Right cardiac atrium (tissue), 5 donors: ENCODE data around the gene CTPS1. TPM values are rescaled to one million over a fixed set of nuclear protein-coding genes. Genes with fewer than 3 reads are reported as not detected.

Experiments
- ATAC-seq, 2 donors: fragments of 200-7000 bp; cut with Tn5 transposase; one replicate each; pipeline versions ENCODE4 v1.8.0 to v1.9.1; 2020; ENCODE audit warnings: moderate library complexity in 2 of 2, mild to moderate bottlenecking in 1 of 2
- DNase-seq, 3 donors: peaks; one replicate each; pipeline ENCODE4 v3.0.0-alpha.2; 2020
- H3K27ac ChIP-seq: one replicate; pipeline ENCODE4 v1.5.1; 2013; ENCODE audit warnings: mild to moderate bottlenecking, low read length, control low read depth, moderate library complexity
- H3K27me3 ChIP-seq: one replicate; pipeline ENCODE4 v1.6.1; 2013; ENCODE audit not compliant: control insufficient read depth, insufficient read depth
- H3K4me1 ChIP-seq: one replicate; pipeline ENCODE4 v1.6.1; 2013; ENCODE audit warnings: low read length; ENCODE audit not compliant: control insufficient read depth, insufficient read depth
- H3K4me3 ChIP-seq: one replicate; pipeline ENCODE4 v1.5.1; 2013; ENCODE audit warnings: low read length, control low read depth
- H3K9me3 ChIP-seq: one replicate; pipeline ENCODE4 v1.6.1; 2013; ENCODE audit warnings: low read length; ENCODE audit not compliant: control insufficient read depth
- WGBS: extraction: QIAGEN DNeasy Blood & Tissue Kit; methylation state at CpG from one replicate; pipeline ENCODE4 v1.1.7; 2013; 5-methylcytosine and 5-hydroxymethylcytosine counted together
- intact Hi-C, 4 donors: fragments of 100-400 bp; cut with DNase I; formaldehyde crosslinking; loops; one replicate each; pipeline versions ENCODE4 v1.11.0 to v1.14.0; 2022 to 2023
- polyA plus RNA-seq: library from polyadenylated mRNA; stranded (reverse); fragments of 200-250 nt; gene quantifications from one replicate; pipeline ENCODE4 v1.2.3, GENCODE V29; 2013
- total RNA-seq, 4 donors: library from RNA; stranded (reverse); fragmentation: NEBNext Ultra II Directional; extraction: Animal tissue kit (Norgen Biotek cat#: 25700); gene quantifications; one replicate each; pipeline ENCODE4 v1.2.1, GENCODE V29; 2021
- donor health status: healthy with polysubstance abuse.
- donor health status: DM: no; HTN: yes; CAD: no.
- donor health status: DM: no; HTN: no; CAD: no.
- donor health status: DM: no; HTN: yes; CAD: no; lungs with severe emphysema.
- donor health status: DM: yes; HTN: yes; CAD: no.

CTPS1 gene
- total and polyA plus RNA-seq, 5 donors, result 7.3 to 15.6 (median 13.8) TPM

GRCh38 chr1:41015897-41016470, 36.5 kb downstream of the CTPS1 start:
- ATAC-seq (no peak), DNase-seq (no peak)
- Histone ChIP-seq H3K9me3 (no peaks in the 10 kb centered on the region), H3K4me1 (no peaks in the 10 kb centered on the region), H3K4me3 (no peak overlapping the region), H3K27me3 (no peaks in the 10 kb centered on the region), H3K27ac (no peak overlapping the region)
- intact Hi-C loops, result no loop called here
- WGBS, result 77% methylated on average over 13 of the region's 13 CpGs

GRCh38 chr1:41017141-41018017, 37.9 kb downstream of the CTPS1 start:
- peak in 1 of 3 donors; percentile 52 for DNase-seq
- peaks cover 8% of the 10 kb centered on the region for H3K4me1 ChIP-seq
- WGBS, result 95% methylated on average over 44 of the region's 44 CpGs
- no peak overlapping the region for H3K27ac ChIP-seq
- H3K9me3 ChIP-seq, result no peaks in the 10 kb centered on the region
- no peak overlapping the region for H3K4me3 ChIP-seq
- intact Hi-C loops, result no loop called here
- no peak for ATAC-seq
- H3K27me3 ChIP-seq, result no peaks in the 10 kb centered on the region

GRCh38 chr1:41018018-41018410, 38.5 kb downstream of the CTPS1 start:
- WGBS, result 90% methylated on average over 8 of the region's 8 CpGs
- no peak for DNase-seq
- Histone ChIP-seq H3K4me3 (no peak overlapping the region), H3K4me1 (peaks cover 10% of the 10 kb centered on the region), H3K9me3 (no peaks in the 10 kb centered on the region), H3K27me3 (no peaks in the 10 kb centered on the region), H3K27ac (no peak overlapping the region)
- intact Hi-C loops, result no loop called here
- no peak for ATAC-seq

- Histone ChIP-seq H3K27me3 (no peaks in the 10 kb centered on the region), H3K27ac (no peak overlapping the region), H3K9me3 (no peaks in the 10 kb centered on the region), H3K4me3 (no peak overlapping the region), H3K4me1 (peaks cover 10% of the 10 kb centered on the region)
- ATAC-seq (no peak), DNase-seq (no peak)
- intact Hi-C loops, result no loop called here
- 54% methylated on average over 2 of the region's 2 CpGs for WGBS
These were observed 39.9 kb downstream of the CTPS1 start for GRCh38 chr1:41019353-41019745.

- Histone ChIP-seq H3K4me1 (peaks cover 10% of the 10 kb centered on the region), H3K4me3 (no peak overlapping the region), H3K27me3 (no peaks in the 10 kb centered on the region), H3K27ac (no peak overlapping the region), H3K9me3 (no peaks in the 10 kb centered on the region)
- WGBS, result 94% methylated on average over 17 of the region's 17 CpGs
- ATAC-seq (no peak), DNase-seq (peak in 1 of 3 donors; percentile 54)
- intact Hi-C loops, result no loop called here
These were observed 40.6 kb downstream of the CTPS1 start for GRCh38 chr1:41020109-41020576.

GRCh38 chr1:41020654-41021053, 41.2 kb downstream of the CTPS1 start:
- WGBS, result 78% methylated on average over 3 of the region's 3 CpGs
- H3K4me1 ChIP-seq, result peaks cover 10% of the 10 kb centered on the region
- no peaks in the 10 kb centered on the region for H3K27me3 ChIP-seq
- H3K4me3 ChIP-seq, result no peak overlapping the region
- intact Hi-C loops, result no loop called here
- DNase-seq (no peak), ATAC-seq (no peak)
- no peaks in the 10 kb centered on the region for H3K9me3 ChIP-seq
- no peak overlapping the region for H3K27ac ChIP-seq

- 46% methylated on average over 12 of the region's 12 CpGs for WGBS
- intact Hi-C loops, result no loop called here
- no peak within 1 kb of the TSS for H3K27ac ChIP-seq
- H3K4me1 ChIP-seq, result peaks cover 10% of the 10 kb centered on the region
- H3K27me3 ChIP-seq, result no peaks in the 10 kb centered on the region
- no peaks in the 10 kb centered on the region for H3K9me3 ChIP-seq
- ATAC-seq, result peak; percentile 43 to 71
- H3K4me3 ChIP-seq, result no peak within 1 kb of the TSS
- DNase-seq, result peak; percentile 65 to 83 (median 77)
These were observed 42.2 kb downstream of the CTPS1 start, which contains the start of gene SLFNL1 for GRCh38 chr1:41021526-41022308. Gene SLFNL1 (minus strand): TSS chr1:41021725. CDS start chr1:41020660, 1,065 bp downstream.

- no peak overlapping the region for H3K27ac ChIP-seq
- no peak overlapping the region for H3K4me3 ChIP-seq
- H3K27me3 ChIP-seq, result no peaks in the 10 kb centered on the region
- peaks cover 10% of the 10 kb centered on the region for H3K4me1 ChIP-seq
- 90% methylated on average over 10 of the region's 10 CpGs for WGBS
- no peak for ATAC-seq
- intact Hi-C loops, result no loop called here
- no peaks in the 10 kb centered on the region for H3K9me3 ChIP-seq
- DNase-seq, result no peak
These were observed 42.9 kb downstream of the CTPS1 start for GRCh38 chr1:41022424-41022823.

GRCh38 chr1:41023279-41023990, 43.9 kb downstream of the CTPS1 start:
- no peaks in the 10 kb centered on the region for H3K27me3 ChIP-seq
- H3K4me1 ChIP-seq, result peaks cover 10% of the 10 kb centered on the region
- no peaks in the 10 kb centered on the region for H3K9me3 ChIP-seq
- DNase-seq (no peak), ATAC-seq (no peak)
- H3K4me3 ChIP-seq, result no peak overlapping the region
- H3K27ac ChIP-seq, result no peak overlapping the region
- intact Hi-C loops, result no loop called here
- 92% methylated on average over 5 of the region's 5 CpGs for WGBS

- intact Hi-C loops, result no loop called here
- H3K27me3 ChIP-seq, result no peaks in the 10 kb centered on the region
- H3K9me3 ChIP-seq, result no peaks in the 10 kb centered on the region
- ATAC-seq (no peak), DNase-seq (no peak)
- H3K27ac ChIP-seq, result no peak overlapping the region
- WGBS, result 68% methylated on average over 2 of the region's 2 CpGs
- H3K4me1 ChIP-seq, result peaks cover 10% of the 10 kb centered on the region
- no peak overlapping the region for H3K4me3 ChIP-seq
These were observed 45.5 kb downstream of the CTPS1 start for GRCh38 chr1:41024953-41025352.
